Ovary (tissue), 9 donors: ENCODE measurements around the gene SLC16A11. TPM values are rescaled to one million over a fixed set of nuclear protein-coding genes. Genes with fewer than 3 reads are reported as not detected.

ENCODE experiments used
- DNase-seq, 5 donors: peaks; one replicate each; pipeline ENCODE4 v3.0.0-alpha.2; 2019 to 2020
- H3K27ac ChIP-seq, 2 donors: fragments of 200-600 bp; one replicate each; pipeline versions ENCODE4 v1.5.1 to v1.8.0; 2019 to 2022
- H3K27me3 ChIP-seq: fragments of 200-600 bp; one replicate; pipeline ENCODE4 v1.8.0; 2022
- H3K36me3 ChIP-seq: fragments of 200-600 bp; sonication (generic); one replicate; pipeline ENCODE4 v1.5.1; 2019
- H3K4me1 ChIP-seq: one replicate; pipeline ENCODE4 v1.8.1; 2013; ENCODE audit warnings: mild to moderate bottlenecking, moderate library complexity; ENCODE audit not compliant: insufficient read depth
- H3K4me3 ChIP-seq: fragments of 200-600 bp; sonication (generic); one replicate; pipeline ENCODE4 v1.5.1; 2017
- H3K9me3 ChIP-seq, 2 donors: fragments of 200-600 bp in 1 of 2; sonication (generic) in 1 of 2; one replicate each; pipeline versions ENCODE4 v1.5.1 to v1.8.1; 2013 to 2019; ENCODE audit warnings: mild to moderate bottlenecking in 1 of 2, moderate library complexity in 1 of 2
- CTCF ChIP-seq, 3 donors: fragments of 450-650 bp in 2 of 3; fragments of 200-600 bp in 1 of 3; IDR thresholded peaks; one replicate each; pipeline versions ENCODE4 v1.5.1 to v1.8.0; 2016 to 2022; ENCODE audit warnings: antibody characterized with exemption in 3 of 3, mild to moderate bottlenecking in 1 of 3
- EP300 ChIP-seq: sonication (generic); formaldehyde crosslinking; IDR thresholded peaks from one replicate; pipeline ENCODE4 v1.6.1; 2017; ENCODE audit warnings: antibody characterized with exemption
- POLR2A ChIP-seq: fragments of 450-650 bp; IDR thresholded peaks from one replicate; pipeline ENCODE4 v1.6.1; 2017; ENCODE audit warnings: antibody characterized with exemption, mild to moderate bottlenecking, moderate library complexity
- WGBS, 3 donors: extraction: QIAGEN DNeasy Blood & Tissue Kit in 1 of 3; methylation state at CpG; one replicate each; pipeline versions ENCODE4 v1.1.5 to v1.1.7; 2013 to 2017; 5-methylcytosine and 5-hydroxymethylcytosine counted together
- intact Hi-C, 4 donors: fragments of 100-400 bp; cut with DNase I; formaldehyde crosslinking; loops; one replicate each; pipeline versions ENCODE4 v1.11.0 to v1.15.1; 2022 to 2023
- polyA plus RNA-seq, 2 donors: library from polyadenylated mRNA; stranded (reverse); fragments of 200-250 nt in 1 of 2; fragments of 350-450 nt in 1 of 2; fragmentation: Illumina TruSeq in 1 of 2; extraction: RNeasy Lipid Tissue Mini Kit (QIAGEN cat#74804) in 1 of 2; gene quantifications; one replicate each; pipeline ENCODE4 v1.2.3, GENCODE V29; 2013 to 2014
- total RNA-seq, 7 donors: library from RNA; depleted of rRNA in 2 of 7; stranded (reverse); fragments of >200 nt in 2 of 7; fragmentation: NEBNext Ultra II Directional in 3 of 7; extraction: Animal tissue kit (Norgen Biotek cat#: 25700) in 3 of 7; gene quantifications; one replicate each; pipeline versions ENCODE4 v1.1.0 to v1.2.4, GENCODE V29; 2016 to 2023
- donor health status: DM: no; HTN: no; CAD: no; lungs with moderate emphysema.
- donor health status: DM: no; HTN: no; CAD: no.
- donor health status: Bipolar disorder and iron deficiency.
- donor health status: DM: yes; HTN: yes; CAD: no.
- donor health status: DM: no; HTN: no; CAD: no.
- donor health status: DM: yes; HTN: yes; CAD: no.

Gene SLC16A11
- total and polyA plus RNA-seq, 9 donors: 1.2 to 14.4 (median 3.0) TPM; not detected in 2

GRCh38 chr17:7083592-7083991, 39.7 kb upstream of the SLC16A11 start:
- no peak for DNase-seq
- H3K4me3 ChIP-seq: no peak overlapping the region
- no peaks in the 10 kb centered on the region for H3K9me3 ChIP-seq
- intact Hi-C loops: no loop called here
- TF ChIP-seq CTCF (IDR thresholded peaks at IDR 0.05): no peak
- no peak for TF ChIP-seq EP300
- TF ChIP-seq POLR2A: no peak
- no peaks in the 10 kb centered on the region for H3K27me3 ChIP-seq
- no peak overlapping the region for H3K27ac ChIP-seq
- no peaks in the 10 kb centered on the region for H3K36me3 ChIP-seq
- 73 to 77% (median 74%) methylated on average over 4 of the region's 4 CpGs for WGBS, 3 donors
- H3K4me1 ChIP-seq: no peaks in the 10 kb centered on the region

GRCh38 chr17:7081341-7082062, 37.6 kb upstream of the SLC16A11 start:
- Histone ChIP-seq H3K27ac (no peak overlapping the region), H3K4me1 (no peaks in the 10 kb centered on the region), H3K4me3 (no peak overlapping the region), H3K9me3 (no peaks in the 10 kb centered on the region), H3K36me3 (no peaks in the 10 kb centered on the region), H3K27me3 (no peaks in the 10 kb centered on the region)
- DNase-seq: no peak
- TF ChIP-seq POLR2A: no peak
- no peak for TF ChIP-seq CTCF (IDR thresholded peaks at IDR 0.05)
- no peak for TF ChIP-seq EP300
- 85 to 87% (median 86%) methylated on average over 16 of the region's 16 CpGs for WGBS, 3 donors
- intact Hi-C loops: no loop called here

DNA sequence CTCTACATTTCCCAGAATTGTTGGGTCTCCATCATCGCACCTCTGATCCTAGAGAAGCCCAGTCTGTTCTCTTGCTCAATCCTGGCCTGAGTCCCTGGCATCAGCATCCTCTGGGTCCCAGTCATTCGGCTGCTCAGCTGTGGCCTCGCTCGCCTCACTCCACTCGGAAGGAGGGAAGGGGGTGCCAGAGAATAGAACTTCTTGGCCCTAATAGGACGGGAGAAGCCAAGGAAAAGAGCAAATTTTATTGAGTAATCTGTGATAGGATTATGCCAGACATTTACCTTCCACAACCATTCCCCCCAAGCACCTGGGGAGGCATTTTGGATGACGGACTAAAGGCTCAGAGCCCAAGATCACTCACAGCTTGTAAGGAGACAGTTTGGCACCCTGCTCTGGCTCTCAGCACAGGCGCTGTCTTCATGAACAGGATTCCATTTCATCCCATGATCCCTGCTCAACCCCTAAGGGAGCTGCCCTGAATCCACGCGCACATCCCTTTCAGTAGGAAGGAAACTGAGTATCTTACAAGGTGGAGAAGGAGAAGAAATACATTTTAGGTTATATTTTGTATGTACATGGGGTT, 36.7 kb upstream of the SLC16A11 start:
- Histone ChIP-seq H3K4me3 (no peak overlapping the region), H3K27me3 (no peaks in the 10 kb centered on the region), H3K4me1 (no peaks in the 10 kb centered on the region), H3K27ac (no peak overlapping the region), H3K9me3 (no peaks in the 10 kb centered on the region), H3K36me3 (no peaks in the 10 kb centered on the region)
- peak in 1 of 5 donors; percentile 26 for DNase-seq
- intact Hi-C loops: no loop called here
- WGBS, 3 donors: 60 to 76% (median 64%) methylated on average over 10 of the region's 10 CpGs
- TF ChIP-seq POLR2A (no peak), CTCF (IDR thresholded peaks at IDR 0.05) (no peak)

DNA sequence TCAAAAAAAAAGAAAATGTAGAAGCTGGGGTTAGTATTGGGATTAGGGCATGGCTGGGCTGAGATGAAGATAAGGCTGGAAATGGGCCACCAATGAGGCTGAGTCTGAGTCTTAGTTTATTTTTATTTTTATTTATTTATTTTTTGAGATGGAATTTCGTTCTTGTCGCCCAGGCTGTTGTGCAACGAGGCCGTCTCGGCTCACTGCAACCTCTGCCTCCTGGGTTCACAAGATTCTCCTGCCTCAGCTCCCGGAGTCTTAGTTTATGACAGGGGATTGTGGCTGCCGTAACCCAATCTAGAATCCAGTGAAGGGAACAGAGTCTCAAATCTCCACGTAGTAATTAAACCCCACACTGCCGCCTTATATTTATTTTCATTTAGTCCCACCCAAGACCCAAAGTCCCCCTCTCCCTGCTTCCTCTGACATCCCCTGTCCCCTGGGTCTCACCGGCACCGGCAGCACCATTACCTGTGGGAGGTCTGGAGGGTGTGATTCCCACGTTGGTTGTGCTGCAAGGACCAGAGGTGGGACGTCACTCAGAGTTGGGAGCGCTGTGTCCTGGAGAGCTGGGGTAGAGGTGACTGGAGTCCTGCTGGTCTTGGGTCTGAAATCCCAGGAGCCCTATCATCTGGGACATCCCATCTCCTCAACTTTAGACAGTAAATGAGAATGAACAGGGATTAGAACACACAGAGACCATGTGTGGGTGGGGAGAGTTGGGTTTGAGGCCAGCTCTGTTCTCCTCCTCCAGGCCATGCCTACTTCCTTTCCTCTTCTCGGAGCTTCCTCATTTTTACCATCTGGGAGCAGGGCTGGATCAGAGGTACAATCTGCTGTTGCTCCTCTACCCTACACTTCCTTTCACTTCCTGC, 35.9 kb upstream of the SLC16A11 start, which contains the start of gene CLEC10A:
Gene CLEC10A, minus strand, starts transcription at position 671 of the 875 bp plus-strand sequence. CDS start 1,439 bp downstream, outside the sequence.
- 60 to 64% (median 62%) methylated on average over 15 of the region's 15 CpGs for WGBS, 3 donors
- no peak within 1 kb of the TSS for H3K4me3 ChIP-seq

More for the DNA sequence above, 35.9 kb upstream of the SLC16A11 start, which contains the start of gene CLEC10A:
- no peak for TF ChIP-seq EP300
- TF ChIP-seq POLR2A: no peak
- Histone ChIP-seq H3K9me3 (no peaks in the 10 kb centered on the region), H3K36me3 (no peaks in the 10 kb centered on the region), H3K27me3 (no peaks in the 10 kb centered on the region), H3K27ac (no peak within 1 kb of the TSS), H3K4me1 (no peaks in the 10 kb centered on the region)
- intact Hi-C loops: no loop called here
- no peak for DNase-seq
